Measurements from ENCODE around the gene ALLC. TPM values are rescaled to one million over a fixed set of nuclear protein-coding genes. Genes with fewer than 3 reads are reported as not detected.

ALLC gene
- total RNA-seq, 1 donor from 2014 or later, result 0.13 TPM

DNA sequence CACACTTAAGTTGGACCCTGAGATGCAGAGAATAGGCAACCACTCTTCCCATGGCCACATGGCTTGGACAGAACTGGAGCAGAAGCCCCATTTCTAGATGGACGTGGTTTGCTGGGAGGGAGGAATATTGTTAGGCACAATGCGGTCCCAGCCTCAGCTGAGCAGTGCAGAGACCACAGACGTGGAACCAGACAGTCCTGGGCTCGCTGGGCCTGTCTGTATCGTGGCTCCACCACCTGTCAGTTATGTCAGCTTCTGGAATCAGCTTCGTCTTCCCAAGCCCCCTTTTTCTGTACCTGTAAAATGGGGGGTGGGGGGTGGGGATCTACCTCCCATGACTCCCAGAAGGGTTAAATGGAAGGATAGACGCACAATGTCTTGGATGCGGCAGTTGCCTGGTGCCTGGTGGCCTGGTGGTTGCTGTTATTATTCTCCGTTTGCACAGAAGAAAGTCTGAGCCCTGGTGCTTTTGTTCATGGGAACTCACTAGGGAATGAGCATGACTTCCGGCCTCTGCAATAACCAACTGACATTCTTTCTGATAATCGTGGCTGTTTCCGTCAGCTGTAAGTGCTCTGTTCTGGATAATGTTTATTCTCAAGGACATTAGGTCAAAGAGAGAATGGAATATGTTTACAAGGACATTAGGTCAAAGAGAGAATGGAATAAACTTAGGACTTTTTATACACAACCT, 31.7 kb upstream of the ALLC start:
- Histone ChIP-seq H3K36me3 (ENCODE audit: control insufficient read depth, insufficient read depth, low read length) (no peaks in the 10 kb centered on the region), H3K27me3 (ENCODE audit: control insufficient read depth, insufficient read depth, low read length) (no peaks in the 10 kb centered on the region), H3K4me3 (ENCODE audit: low read depth, low read length) (no peak overlapping the region)
- TF ChIP-seq, protein P1, sequence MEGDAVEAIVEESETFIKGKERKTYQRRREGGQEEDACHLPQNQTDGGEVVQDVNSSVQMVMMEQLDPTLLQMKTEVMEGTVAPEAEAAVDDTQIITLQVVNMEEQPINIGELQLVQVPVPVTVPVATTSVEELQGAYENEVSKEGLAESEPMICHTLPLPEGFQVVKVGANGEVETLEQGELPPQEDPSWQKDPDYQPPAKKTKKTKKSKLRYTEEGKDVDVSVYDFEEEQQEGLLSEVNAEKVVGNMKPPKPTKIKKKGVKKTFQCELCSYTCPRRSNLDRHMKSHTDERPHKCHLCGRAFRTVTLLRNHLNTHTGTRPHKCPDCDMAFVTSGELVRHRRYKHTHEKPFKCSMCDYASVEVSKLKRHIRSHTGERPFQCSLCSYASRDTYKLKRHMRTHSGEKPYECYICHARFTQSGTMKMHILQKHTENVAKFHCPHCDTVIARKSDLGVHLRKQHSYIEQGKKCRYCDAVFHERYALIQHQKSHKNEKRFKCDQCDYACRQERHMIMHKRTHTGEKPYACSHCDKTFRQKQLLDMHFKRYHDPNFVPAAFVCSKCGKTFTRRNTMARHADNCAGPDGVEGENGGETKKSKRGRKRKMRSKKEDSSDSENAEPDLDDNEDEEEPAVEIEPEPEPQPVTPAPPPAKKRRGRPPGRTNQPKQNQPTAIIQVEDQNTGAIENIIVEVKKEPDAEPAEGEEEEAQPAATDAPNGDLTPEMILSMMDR (IDR thresholded peaks at IDR 0.05; ENCODE audit: insufficient read depth, low read length, poor library complexity, severe bottlenecking), result no peak
- no peak for DNase-seq (ENCODE audit: low read depth)

DNA sequence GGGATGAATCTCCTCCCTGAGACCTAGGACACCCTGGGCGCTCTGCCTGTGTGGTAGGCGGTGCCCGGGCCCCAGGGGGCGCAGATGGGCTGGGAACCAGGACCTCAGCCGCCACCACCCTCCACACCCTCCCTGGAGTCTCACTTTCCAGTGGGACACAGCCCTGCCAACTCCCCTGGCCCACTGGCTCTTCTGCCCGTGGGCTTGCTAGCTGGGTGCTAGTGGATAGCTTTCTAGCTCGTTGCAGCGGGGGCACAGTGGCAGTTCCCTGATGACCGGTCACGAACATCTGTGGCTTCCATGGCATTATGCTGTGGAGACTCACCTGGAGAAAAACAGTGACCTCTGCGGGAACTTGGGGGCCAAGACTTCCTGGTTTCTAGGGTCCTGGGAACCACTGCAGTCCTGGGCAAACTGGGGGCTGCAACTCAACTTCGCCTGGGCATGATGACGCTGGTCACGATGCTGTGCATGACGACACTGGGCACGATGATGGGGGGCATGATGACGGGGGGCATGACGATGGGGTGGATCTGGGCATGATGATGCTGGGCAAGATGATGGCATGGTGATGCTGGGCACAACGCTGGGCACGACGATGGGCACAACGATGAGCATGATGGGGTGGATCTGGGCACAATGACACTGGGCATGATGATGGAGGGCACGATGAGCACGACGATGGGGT, 31.0 kb upstream of the ALLC start:
- no peak for DNase-seq (ENCODE audit: low read depth)

DNA sequence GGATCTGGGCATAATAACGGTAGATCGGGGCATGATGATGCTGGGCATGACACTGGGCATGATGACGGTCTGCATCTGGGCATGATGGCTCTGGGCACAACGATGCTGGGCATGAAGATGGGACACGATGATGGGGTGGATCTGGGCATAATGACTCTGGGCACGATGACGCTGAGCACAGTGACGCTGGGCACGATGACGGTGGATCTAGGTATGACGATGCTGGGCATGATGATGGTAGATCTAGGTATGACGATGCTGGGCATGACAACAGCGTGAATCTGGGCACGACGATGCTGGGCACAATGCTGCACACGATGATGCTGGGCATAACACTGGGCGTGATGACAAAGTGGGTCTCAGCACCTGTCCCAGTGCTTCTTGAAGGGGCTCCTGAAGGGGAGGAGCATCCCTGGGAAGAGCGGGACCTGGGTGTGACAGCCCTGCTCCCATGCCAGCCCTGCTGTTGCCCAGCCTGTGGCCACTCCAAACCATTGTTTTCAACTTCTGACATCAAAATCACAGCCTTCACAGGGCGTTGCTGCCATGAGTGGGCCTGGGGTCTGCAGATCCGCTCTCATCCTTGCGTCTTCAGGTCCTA, 30.4 kb upstream of the ALLC start:
- H3K27me3 ChIP-seq (ENCODE audit: control insufficient read depth, insufficient read depth, low read length), result no peaks in the 10 kb centered on the region
- H3K36me3 ChIP-seq (ENCODE audit: control insufficient read depth, insufficient read depth, low read length), result no peaks in the 10 kb centered on the region
- no peak for DNase-seq (ENCODE audit: low read depth)
- TF ChIP-seq, protein P1 (IDR thresholded peaks at IDR 0.05; ENCODE audit: insufficient read depth, low read length, poor library complexity, severe bottlenecking), result no peak
- no peak overlapping the region for H3K4me3 ChIP-seq (ENCODE audit: low read depth, low read length)

More for the DNA sequence above, 31.0 kb upstream of the ALLC start:
- TF ChIP-seq, protein P1 (IDR thresholded peaks at IDR 0.05; ENCODE audit: insufficient read depth, low read length, poor library complexity, severe bottlenecking), result no peak
- Histone ChIP-seq H3K36me3 (ENCODE audit: control insufficient read depth, insufficient read depth, low read length) (no peaks in the 10 kb centered on the region), H3K27me3 (ENCODE audit: control insufficient read depth, insufficient read depth, low read length) (no peaks in the 10 kb centered on the region), H3K4me3 (ENCODE audit: low read depth, low read length) (no peak overlapping the region)

DNA sequence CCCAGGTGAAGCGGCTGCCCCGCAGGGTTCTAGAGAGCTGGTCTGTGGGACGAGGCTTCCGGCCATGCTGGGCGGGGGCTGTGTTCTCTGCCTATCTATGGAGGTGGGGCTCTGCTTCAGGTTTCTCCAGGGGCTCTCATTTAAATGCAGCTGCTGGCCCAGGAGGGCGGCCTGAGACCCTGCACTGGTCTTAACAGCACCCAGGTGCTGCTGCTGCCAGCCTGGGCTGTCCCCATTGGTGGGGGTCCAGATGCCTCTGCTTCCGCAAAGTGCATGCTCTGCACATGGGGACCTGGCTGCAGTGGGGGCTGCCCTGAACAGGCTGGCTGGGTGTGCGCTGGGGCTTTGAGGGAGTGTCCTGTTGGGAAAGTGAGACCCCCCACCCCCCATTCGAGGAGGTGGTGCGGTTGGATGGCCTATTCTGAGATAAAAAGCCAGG, 29.7 kb upstream of the ALLC start:
- TF ChIP-seq, protein P1 (IDR thresholded peaks at IDR 0.05; ENCODE audit: insufficient read depth, low read length, poor library complexity, severe bottlenecking), result no peak
- H3K27me3 ChIP-seq (ENCODE audit: control insufficient read depth, insufficient read depth, low read length), result no peaks in the 10 kb centered on the region
- DNase-seq (ENCODE audit: low read depth), result no peak
- no peak overlapping the region for H3K4me3 ChIP-seq (ENCODE audit: low read depth, low read length)
- no peaks in the 10 kb centered on the region for H3K36me3 ChIP-seq (ENCODE audit: control insufficient read depth, insufficient read depth, low read length)

DNA sequence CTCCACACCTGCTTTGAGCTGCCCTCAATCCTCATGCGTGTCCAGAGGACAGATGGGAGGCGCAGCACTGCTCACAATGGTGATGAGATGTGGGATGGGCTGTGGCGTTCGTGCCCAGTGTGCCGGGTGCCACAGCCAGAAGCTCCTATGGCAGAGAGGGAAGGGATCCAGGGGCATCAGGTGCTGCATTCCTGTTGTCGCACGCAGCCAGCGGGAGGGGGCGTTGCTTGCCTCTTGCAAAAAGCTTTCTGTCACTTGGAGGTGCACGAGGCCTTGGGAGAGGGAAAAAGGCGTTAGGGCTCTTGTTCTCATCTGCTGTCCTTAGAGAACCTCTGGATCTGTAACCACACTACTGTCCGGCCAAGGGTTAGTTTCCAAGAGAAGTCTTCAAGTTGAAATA, 29.2 kb upstream of the ALLC start:
- no peaks in the 10 kb centered on the region for H3K36me3 ChIP-seq (ENCODE audit: control insufficient read depth, insufficient read depth, low read length)

More for the DNA sequence above, 29.2 kb upstream of the ALLC start:
- Histone ChIP-seq H3K4me3 (ENCODE audit: low read depth, low read length) (no peak overlapping the region), H3K27me3 (ENCODE audit: control insufficient read depth, insufficient read depth, low read length) (no peaks in the 10 kb centered on the region)
- TF ChIP-seq, protein P1 (IDR thresholded peaks at IDR 0.05; ENCODE audit: insufficient read depth, low read length, poor library complexity, severe bottlenecking), result peak; percentile 17
- DNase-seq (ENCODE audit: low read depth), result no peak

Data from kidney epithelial cell (primary cell).